SK-N-DZ (cell line): Measurements from ENCODE around the gene SLC50A1.
A peak's percentile ranks its signal among the peaks of the same experiment; 100 is the strongest.
"Not testable (repeated sequence)": the region's sequence is repeated elsewhere in the genome, so short reads cannot be mapped to it uniquely, and the experiment has no call there.

Experiments
- DNase-seq: peaks from one replicate; pipeline ENCODE4 v3.0.0-alpha.2; 2015; ENCODE audit warnings: low spot score

SLC50A1 gene

DNA sequence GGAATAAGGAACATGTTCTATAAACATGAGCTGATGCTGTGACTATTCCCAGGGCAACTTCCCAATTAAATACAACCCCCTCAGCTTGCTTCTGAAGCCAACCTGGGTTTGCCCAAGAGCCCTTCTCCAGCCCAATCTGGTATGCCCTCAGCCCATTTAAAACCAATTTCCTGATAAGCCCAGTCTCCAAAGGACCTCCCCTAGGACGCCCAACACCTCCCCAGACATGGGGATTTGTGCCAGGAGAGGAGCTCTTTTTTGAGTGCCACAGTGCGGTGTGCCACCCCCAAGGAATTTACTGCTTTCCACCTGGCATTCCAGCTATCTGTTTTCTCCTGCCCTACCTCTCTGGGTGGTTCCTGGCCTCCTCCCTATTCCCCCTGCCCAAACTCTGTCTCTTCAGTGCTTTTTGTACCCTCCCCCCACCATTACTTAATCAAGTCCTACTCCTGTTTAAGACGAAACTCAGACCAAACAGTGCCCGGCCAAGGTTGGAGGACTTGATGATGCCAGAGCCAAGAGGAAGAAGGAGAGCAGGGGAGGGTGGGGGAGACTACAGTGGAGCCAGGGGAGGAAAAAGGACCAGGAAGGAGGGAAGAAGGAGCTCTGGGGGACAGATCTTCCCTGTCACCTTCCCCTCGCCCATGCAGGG is 19.4 kb upstream of the SLC50A1 start:
- no peak for DNase-seq

DNA sequence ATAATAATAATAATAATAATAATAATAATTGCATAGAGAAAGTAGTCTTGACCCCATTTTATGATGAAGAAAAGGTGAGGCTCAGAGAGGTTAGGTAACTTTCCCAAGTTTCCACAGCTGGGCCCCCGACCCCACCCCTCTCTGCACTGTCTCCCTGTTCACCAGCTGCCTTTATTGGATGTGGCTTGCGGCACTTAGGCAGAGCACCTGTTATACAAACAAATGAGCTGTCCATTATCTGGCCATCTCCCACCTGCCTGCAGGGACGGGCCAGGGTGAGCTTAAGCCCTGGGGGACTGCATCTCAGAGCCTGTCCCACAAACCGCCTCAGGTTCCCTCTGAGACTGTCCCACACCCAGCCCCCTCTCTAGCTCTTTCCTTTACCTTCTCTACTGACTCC is 18.0 kb upstream of the SLC50A1 start:
- DNase-seq = no peak

DNA sequence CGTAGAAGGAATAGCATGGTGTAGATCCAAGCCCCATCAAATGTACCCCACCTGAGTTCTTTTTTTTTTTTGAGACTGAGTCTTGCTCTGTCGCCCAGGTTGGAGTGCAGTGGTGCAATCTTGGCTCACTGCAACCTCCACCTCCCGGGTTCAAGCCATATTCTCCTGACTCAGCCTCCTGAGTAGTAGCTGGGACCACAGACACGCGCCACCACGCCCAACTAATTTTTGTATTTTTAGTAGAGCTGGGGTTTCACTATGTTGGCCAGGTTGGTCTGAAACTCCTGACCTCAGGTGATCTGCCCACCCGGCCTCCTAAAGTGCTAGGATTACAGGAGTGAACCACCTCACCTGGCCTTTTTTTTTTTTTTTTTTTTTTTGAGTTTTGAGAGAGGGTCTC is 17.6 kb upstream of the SLC50A1 start:
- not testable (repeated sequence) for DNase-seq

DNA sequence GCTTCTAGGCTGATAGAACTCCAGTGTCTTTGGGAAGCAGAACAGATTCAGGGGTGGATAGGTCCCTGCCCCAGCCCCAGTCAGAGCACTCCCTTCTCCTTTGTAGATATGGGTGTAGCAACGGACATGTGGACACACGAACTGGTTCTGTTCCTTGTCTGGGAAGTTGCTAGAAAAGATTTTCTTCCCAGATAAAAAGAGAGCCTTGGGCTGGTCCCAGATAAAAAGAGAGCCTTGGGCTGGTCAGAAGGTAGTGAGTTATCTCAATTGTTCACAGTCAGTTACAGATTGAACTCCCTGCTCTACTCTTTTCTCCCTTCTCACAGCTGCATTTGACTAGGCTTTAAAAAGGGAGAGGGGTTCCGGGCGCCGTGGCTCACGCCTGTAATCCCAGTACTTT is 15.4 kb upstream of the SLC50A1 start:
- no peak for DNase-seq

DNA sequence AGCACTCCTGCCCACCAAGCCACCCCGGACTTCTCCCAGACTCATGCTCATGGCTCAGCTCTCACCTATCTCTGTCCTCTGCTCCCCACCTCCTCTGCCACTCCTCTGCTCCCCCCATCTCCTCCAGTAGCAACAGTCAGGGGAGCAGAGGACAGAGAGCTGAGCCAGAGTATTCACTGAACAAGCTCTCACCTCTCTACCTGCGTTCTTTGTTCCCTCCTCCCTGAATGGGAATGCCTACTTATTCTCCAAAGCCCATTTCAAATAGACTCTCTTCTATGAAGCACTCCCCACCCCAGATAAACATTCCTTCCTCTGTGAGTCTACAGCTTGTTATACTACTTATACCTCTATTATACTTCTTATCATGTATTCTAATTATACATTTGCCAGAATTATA is 14.4 kb upstream of the SLC50A1 start:
- DNase-seq = no peak

DNA sequence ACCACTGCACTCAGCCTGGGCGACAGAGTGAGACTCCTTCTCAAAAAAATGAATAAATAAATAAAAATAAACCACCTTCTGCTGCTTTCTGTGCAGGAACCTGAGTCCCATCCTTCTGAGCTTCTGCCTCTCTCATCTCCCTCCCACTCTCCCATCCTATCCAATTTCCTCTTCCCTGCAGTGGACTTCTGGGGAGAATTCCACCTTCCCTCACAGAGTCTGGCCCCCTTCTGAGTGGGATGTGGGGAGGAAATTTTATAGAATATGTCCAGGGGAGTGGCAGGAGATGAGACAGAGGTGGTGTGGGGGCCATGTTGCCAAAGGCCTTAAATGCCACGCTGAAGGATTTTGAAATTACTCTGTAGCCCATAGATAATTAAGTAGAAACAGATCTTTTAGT is 13.3 kb upstream of the SLC50A1 start:
- no peak for DNase-seq

DNA sequence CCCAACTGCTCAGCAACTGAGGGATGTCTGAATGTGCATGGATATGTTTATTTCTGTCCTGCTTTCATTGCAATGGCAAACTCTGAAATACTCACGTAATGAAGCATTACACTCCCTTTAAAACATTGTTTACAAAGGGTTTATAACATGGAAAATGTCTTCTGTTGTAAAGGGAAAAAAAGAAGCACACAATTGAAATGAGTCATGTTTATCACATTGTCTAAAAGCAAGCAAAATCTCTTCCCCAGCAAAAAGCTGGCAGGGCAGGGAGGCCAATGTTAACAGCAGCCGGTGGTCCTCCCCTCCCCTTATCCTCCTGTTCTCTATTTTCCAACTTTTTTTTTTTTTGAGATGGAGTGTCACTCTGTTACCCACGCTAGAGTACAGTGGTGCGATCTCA is 11.9 kb upstream of the SLC50A1 start:
- DNase-seq = no peak

DNA sequence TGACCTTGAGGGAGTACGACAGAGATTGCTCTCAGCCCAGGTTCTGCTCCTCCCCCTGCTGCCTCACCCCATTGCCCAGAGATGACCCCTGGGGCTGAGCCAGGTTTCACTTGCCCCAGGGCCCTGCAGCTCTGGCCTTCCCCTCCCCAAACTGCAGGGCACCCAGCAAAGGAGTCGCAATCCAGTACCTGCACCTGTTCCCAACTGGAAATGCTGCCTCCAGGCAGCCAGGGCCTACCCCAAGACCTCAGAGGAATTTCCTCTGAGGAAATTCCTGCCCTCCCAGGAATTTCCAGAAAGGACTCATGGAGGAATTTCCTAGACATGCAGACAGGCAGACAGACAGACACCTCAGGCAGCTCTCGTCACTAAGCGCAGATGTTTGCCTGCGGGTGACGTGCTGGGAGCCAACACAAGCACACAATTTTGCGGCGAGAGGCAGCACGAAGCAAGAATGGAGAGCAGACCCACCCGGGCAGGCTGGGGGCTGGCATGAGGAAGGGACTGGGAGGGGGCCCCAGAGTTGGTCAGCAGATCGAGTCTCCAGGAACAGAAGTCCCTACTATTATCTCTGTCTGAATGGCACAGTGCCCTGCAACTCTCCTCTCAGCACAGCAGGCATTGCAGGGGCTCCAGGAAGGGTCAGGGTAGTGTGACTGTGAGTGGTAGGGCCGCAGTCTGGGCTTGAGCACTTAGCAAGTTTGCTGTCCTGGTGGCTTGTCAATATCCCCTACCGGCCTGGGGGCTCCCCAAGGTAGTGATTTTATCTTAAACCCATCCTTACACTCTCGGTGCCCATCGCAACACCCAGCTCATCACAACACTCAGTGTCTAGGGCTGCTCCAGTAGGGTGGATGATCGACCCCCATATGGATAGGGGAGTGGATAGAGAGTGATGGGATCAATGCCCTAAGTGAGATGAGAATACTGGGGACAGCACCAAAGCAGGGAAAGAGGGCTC is 10.9 kb upstream of the SLC50A1 start:
- no peak for DNase-seq

DNA sequence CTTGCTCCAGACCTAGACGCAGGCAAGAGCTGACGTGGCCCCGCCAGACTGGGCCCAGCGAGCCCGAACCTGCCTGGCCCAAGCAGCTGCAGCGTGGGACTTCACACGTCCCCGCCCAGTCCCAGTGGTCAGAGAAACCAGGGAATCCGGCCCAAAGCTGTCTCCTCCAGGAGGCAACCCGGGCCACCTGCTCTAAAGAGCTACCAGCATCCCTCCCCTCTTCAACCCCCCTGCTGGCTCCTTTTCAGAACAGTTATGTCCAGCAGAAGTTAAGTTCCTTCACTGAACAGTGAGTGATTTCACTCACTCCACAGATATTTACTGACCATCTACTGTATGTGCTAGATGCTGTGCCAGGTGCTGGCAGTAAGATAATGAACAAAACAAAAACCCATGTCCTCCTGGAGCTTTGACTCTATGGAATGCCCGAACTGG is 10.1 kb upstream of the SLC50A1 start:
- DNase-seq = no peak

DNA sequence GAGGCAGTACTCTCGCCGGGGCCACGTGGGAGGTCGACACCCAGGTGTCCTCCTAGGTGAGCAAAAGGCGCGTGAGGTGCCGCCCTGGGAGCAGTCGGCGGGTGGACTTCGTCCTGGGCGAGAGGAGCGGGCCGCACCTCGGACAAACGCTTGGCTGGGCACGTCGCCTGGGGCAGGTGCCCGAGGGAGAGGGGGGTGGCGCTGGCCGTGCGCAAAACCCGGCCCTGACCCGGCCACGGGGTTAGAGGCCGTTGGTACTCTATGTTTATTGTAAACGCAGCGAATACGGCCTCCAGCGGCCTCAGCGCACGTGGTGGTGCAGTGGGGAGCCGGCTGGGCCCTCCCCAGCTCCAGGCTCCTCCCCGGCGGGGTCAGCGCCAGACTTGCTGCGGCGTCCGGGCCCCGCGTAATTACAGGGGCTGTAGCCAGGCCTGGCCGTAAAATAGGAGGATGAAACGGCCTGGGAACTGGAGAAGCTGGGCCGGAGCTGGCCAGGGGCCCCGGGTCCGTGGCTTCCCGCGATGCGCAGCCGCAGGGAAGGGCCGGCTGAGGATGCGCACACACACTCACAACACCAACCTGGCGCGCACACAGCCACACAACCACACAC is 9.6 kb upstream of the SLC50A1 start:
- peak; percentile 43 for DNase-seq

DNA sequence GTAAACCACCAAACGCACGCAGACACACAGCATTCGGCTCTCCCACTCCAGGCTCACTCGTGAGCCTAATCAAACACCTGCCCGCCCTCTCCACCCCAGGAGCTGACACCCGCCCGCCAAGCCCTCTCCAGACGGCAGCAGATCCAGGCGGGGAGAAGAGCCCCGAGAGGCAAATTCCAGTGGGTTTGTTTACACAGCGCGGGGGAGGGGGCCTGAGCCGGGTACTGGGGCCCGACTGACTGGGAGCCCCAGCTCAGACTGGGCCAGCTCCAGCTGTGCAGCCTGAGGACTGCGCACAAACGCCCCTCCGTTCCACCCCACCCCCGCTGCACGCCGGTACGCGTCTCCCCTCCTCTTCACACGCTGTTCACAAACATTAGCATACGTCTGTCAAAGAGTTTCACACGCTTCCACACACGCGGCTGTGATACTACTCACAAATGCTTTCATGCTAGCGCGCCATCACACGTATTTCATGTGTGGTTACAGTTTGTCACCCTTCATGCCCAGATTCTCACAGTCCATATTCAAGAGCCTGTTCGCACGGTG is 9.0 kb upstream of the SLC50A1 start:
- DNase-seq = no peak

DNA sequence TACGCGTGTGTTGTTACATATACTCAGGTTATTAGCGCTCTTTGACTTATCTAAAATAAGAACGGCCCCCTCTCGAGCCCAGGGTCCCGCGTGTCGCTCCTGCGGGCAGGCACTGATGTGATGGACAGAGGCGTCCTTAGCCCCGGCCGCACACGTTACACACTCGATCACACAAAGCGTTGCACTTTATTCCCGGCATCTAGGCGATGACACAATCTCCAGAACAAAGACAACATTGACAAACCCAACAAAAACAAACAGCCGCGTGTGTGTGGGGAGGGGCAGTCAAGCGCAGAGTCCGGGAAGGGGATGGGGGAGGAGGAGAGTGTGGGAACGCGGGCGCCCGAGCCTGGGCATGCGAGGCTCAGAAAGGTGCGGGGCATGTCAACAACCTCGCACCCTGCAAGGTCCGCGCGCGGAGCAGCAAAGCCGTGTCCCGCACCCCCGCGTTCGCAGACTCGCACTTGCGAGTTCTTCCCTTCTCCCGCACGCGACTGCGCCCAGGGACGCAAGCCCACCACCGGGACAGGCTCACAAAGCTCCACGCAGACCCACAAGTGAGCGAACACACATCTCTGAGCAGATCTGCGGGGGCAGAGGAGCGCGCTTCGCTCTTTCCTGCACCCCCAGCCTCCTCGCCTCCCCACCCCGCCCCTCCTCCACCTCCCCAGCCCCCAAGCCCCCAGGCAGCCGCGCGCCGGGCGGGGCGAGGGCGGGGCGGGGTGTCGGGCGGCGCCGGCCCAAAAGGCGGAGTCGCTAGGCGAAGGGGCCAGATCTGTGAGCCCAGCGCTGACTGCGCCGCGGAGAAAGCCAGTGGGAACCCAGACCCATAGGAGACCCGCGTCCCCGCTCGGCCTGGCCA is 8.3 kb upstream of the SLC50A1 start, which contains the start of gene EFNA1:
TSS of gene EFNA1 (plus strand) at position 772 of the 862 bp plus-strand sequence. CDS start 102 bp downstream, outside the sequence.
- no peak for DNase-seq

DNA sequence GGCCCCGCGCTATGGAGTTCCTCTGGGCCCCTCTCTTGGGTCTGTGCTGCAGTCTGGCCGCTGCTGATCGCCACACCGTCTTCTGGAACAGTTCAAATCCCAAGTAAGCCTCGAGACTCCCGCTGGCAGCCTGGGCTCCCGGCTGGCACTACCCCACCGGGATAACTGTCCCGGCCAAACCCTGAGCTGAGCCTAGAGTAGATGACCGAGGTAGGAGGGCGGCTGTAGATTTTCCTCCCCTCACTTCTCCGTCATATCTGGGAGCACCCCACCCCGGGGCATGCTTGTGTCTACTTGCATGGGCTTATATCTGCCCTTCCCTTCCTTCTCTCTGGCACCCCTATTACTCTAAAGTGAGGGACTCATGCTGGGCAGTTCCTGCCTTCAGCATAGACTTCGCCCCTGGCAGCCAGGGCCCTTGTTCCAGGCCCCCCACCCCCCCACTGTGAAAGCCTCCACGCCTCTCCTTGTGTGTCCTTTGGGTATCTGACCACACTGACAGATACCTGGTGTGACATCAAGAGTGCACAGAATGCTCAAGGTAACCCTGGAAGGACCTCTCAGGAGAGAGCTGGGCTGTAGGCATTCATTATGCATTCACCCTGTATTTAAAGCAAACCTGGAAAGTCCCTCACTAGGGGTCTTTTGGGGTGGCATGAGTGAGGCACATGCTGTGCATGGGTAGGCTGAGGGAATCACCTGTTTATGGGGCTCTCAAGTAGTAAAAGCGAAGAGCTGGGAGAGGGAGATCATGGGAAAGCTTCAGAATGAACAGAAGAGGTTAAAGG is 7.5 kb upstream of the SLC50A1 start:
- DNase-seq = no peak

DNA sequence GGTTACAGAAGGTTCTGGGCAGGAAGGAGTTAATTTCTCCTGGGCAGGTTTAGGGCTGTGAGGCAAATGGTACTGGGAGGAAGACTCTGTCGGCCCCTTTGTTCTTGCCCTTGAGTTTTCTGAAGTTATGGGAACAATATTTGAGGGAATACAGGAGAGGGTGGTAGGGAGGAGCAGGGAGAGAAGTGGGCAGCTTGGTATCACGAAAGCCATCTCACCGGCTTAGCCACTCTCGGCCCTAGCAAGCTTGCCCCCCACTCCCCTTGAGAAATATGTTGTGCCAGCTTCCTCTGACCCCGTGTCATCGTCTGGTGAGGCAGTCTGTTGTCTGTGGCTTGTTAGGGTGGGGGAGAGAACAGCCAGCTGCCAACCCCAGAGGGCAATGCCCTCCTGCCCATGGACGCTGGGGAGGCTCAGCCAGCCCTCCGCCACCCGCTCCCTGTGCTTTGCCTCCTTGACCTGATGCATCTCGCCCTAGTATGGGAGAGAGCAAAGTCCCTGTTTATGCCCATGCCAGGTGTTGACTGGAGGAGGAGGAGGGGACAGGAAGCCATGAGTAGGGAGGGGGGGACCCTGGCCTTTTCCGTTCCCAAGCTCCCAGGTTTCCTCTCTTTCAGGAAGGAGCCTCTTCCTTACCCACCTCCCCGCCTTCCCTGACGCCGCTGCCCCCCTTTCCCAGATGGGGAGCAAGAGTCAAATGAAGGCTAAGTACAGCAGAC is 6.7 kb upstream of the SLC50A1 start:
- no peak for DNase-seq

DNA sequence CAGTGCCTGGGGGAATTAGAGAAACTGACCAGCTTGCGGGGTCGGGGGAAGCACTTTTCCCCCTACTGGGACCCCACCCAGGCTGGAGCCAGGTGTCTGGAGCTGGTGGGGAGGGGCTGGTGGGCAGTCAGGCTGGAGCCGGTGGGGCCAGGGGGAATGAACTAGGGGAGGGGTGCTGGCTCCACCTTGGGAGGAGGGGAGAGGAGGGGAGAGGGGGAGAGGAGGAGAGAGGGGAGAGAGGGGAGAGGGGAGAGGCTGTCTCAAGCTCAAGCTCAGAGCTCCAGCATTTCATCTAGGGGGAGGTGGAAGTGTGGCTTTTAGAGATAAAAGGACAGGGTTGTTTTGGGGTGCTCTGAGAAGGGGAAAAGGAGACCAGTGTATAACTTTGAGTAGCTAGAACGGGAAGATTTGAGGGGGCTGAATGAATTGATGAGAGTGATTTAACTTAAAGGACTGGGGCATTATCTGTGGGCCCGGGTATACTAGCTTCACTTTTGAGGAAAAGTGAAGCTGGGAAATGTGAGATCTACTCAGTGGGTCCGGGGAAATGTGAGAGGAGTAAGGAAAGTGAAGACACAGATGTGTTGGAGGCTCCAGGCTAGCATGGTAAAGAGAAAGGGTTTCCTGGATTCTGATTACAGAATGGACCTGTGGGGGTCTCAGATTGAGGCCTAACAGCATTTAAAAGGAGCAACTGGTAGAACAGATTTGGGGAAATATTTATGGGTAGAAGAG is 5.2 kb upstream of the SLC50A1 start:
- no peak for DNase-seq

DNA sequence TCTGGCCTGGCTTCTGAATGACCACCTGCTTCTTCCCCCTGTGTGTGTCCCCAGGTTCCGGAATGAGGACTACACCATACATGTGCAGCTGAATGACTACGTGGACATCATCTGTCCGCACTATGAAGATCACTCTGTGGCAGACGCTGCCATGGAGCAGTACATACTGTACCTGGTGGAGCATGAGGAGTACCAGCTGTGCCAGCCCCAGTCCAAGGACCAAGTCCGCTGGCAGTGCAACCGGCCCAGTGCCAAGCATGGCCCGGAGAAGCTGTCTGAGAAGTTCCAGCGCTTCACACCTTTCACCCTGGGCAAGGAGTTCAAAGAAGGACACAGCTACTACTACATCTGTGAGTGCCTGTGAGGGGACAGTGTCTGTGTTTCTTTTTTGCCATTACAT is 4.4 kb upstream of the SLC50A1 start:
- DNase-seq = no peak

DNA sequence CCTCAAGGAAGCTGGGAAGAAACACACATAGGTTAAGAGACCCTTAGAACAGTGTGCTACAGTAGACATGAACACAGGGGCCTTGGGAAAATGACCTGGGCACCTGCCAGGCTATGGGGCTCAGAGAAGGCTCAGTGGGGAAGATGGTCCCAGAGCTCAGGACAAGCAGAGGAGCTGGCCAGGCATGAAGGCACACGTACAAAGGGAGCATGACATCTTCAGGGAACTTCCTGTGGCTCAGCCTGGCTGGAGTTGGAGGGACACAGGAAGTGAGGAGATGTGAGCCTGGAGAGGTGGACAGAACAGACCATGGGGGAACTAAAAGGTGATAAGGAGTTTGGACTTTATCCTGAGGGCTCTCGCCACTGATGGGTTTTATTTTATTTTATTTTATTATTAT is 3.8 kb upstream of the SLC50A1 start:
- DNase-seq = no peak

DNA sequence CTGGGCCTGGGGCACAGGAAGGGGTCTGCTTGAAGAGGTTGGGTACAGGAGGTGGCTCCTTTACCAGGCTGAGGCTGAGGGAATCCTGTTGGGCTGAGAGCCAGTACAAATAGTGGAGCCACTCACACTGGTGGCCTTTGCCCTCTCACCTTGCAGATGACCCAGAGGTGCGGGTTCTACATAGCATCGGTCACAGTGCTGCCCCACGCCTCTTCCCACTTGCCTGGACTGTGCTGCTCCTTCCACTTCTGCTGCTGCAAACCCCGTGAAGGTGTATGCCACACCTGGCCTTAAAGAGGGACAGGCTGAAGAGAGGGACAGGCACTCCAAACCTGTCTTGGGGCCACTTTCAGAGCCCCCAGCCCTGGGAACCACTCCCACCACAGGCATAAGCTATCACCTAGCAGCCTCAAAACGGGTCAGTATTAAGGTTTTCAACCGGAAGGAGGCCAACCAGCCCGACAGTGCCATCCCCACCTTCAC is 1.8 kb upstream of the SLC50A1 start:
- no peak for DNase-seq

DNA sequence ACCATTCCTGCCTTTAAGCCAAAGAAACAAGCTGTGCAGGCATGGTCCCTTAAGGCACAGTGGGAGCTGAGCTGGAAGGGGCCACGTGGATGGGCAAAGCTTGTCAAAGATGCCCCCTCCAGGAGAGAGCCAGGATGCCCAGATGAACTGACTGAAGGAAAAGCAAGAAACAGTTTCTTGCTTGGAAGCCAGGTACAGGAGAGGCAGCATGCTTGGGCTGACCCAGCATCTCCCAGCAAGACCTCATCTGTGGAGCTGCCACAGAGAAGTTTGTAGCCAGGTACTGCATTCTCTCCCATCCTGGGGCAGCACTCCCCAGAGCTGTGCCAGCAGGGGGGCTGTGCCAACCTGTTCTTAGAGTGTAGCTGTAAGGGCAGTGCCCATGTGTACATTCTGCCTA is 1.3 kb upstream of the SLC50A1 start:
- DNase-seq = no peak
